GM18519 (cell line): ENCODE results near the gene EIF2AK3.
"Not testable (repeated sequence)": the region's sequence is repeated elsewhere in the genome, so short reads cannot be mapped to it uniquely, and the experiment has no call there.

ENCODE experiments used
- ATAC-seq: cut with Tn5 transposase; IDR thresholded peaks from one replicate; pipeline ENCODE4 v1.9.1; 2021; ENCODE audit warnings: mild to moderate bottlenecking, moderate library complexity; ENCODE audit not compliant: unreplicated experiment, low FRiP score

Gene EIF2AK3

GRCh38 chr2:88638123-88638650 is 10.9 kb upstream of the EIF2AK3 start:
- ATAC-seq, result no peak

- no peak for ATAC-seq
Observed at GRCh38 chr2:88637464-88637863, 10.2 kb upstream of the EIF2AK3 start.

GRCh38 chr2:88636026-88636425 is 8.8 kb upstream of the EIF2AK3 start:
- no peak for ATAC-seq

- no peak for ATAC-seq
Observed at GRCh38 chr2:88632569-88632968, 5.3 kb upstream of the EIF2AK3 start.

GRCh38 chr2:88628571-88628939 is 1.3 kb upstream of the EIF2AK3 start:
- ATAC-seq, result no peak

- peak; percentile 15 for ATAC-seq
Observed at GRCh38 chr2:88627856-88628570, 749 bp upstream of the EIF2AK3 start.

- ATAC-seq, result peak; percentile 0
Observed at GRCh38 chr2:88626171-88627054, 851 bp downstream of the EIF2AK3 start.

- ATAC-seq, result no peak
Observed at GRCh38 chr2:88624477-88624876, 2.8 kb downstream of the EIF2AK3 start.

- ATAC-seq, result not testable (repeated sequence)
Observed at GRCh38 chr2:88623831-88624465, 3.3 kb downstream of the EIF2AK3 start.

- no peak for ATAC-seq
Observed at GRCh38 chr2:88622307-88622706, 5.0 kb downstream of the EIF2AK3 start.

- no peak for ATAC-seq
Observed at GRCh38 chr2:88621432-88621831, 5.8 kb downstream of the EIF2AK3 start.

- no peak for ATAC-seq
Observed at GRCh38 chr2:88620015-88620414, 7.2 kb downstream of the EIF2AK3 start.

- ATAC-seq, result peak; percentile 46
Observed at GRCh38 chr2:88615822-88616221, 11.4 kb downstream of the EIF2AK3 start.

- peak; percentile 64 for ATAC-seq
Observed at GRCh38 chr2:88614497-88615157, 12.6 kb downstream of the EIF2AK3 start.

- no peak for ATAC-seq
Observed at GRCh38 chr2:88613921-88614320, 13.3 kb downstream of the EIF2AK3 start.

- ATAC-seq, result no peak
Observed at GRCh38 chr2:88608184-88608583, 19.1 kb downstream of the EIF2AK3 start.

GRCh38 chr2:88607416-88607815 is 19.8 kb downstream of the EIF2AK3 start:
- ATAC-seq, result no peak

GRCh38 chr2:88606371-88607030 is 20.8 kb downstream of the EIF2AK3 start:
- peak; percentile 60 for ATAC-seq

GRCh38 chr2:88603146-88603545 is 24.1 kb downstream of the EIF2AK3 start:
- no peak for ATAC-seq

- no peak for ATAC-seq
Observed at GRCh38 chr2:88602022-88602421, 25.2 kb downstream of the EIF2AK3 start.
